T-cell (primary cell): ENCODE results near the gene SUSD2. TPM values are rescaled to one million over a fixed set of nuclear protein-coding genes. Genes with fewer than 3 reads are reported as not detected.

ENCODE experiments used
- ATAC-seq, 4 experiments: fragments of 200-7000 bp in 3 of 4; fragments of 150-1000 bp in 1 of 4; cut with Tn5 transposase; replicated peaks in 1 of 4; 1 replicate in 3 of 4; 2 replicates in 1 of 4; pipeline ENCODE4 v1.10.0; 2021; ENCODE audit warnings: moderate library complexity in 3 of 4, mild to moderate bottlenecking in 2 of 4, moderate number of reproducible peaks in 1 of 4
- CTCF ChIA-PET, 2 donors: fragments of 300-600 bp; sonication (Branson Sonifier 250); formaldehyde crosslinking; loops; one replicate each; lab custom pipeline; 2022; ENCODE audit warnings: antibody characterized with exemption in 2 of 2; lab: Charles Lee
- POLR2A ChIA-PET, 2 donors: fragments of 300-600 bp; sonication (Branson Sonifier 250); formaldehyde crosslinking; loops; one replicate each; lab custom pipeline; 2022; ENCODE audit warnings: antibody characterized with exemption in 2 of 2; lab: Charles Lee
- DNase-seq, 35 experiments: peaks; one replicate each; pipeline versions ENCODE4 v3.0.0 to v3.0.0-alpha.2; 2013 to 2023
- H3K27ac ChIP-seq: one replicate; pipeline ENCODE4 v1.5.1; 2013; ENCODE audit warnings: low read length
- H3K27me3 ChIP-seq, 2 experiments: replicated peaks in 1 of 2; 1 replicate in 1 of 2; 2 replicates in 1 of 2; pipeline versions ENCODE4 v1.6.1 to v1.7.0; 2013; ENCODE audit warnings: low read length in 1 of 2, mixed read lengths in 1 of 2; ENCODE audit not compliant: control insufficient read depth in 2 of 2, insufficient read depth in 2 of 2; ENCODE audit errors: extremely low read depth in 1 of 2
- H3K36me3 ChIP-seq, 2 donors: 1 replicate in 1 of 2; 2 replicates in 1 of 2; pipeline versions ENCODE4 v1.6.1 to v1.7.0; 2013; ENCODE audit warnings: low read length in 1 of 2; ENCODE audit not compliant: control insufficient read depth in 2 of 2, insufficient read depth in 1 of 2; ENCODE audit errors: extremely low read depth in 1 of 2
- H3K4me1 ChIP-seq, 2 experiments: 1 replicate in 1 of 2; 2 replicates in 1 of 2; pipeline versions ENCODE4 v1.6.1 to v1.7.0; 2013; ENCODE audit warnings: low read length in 2 of 2, mixed read lengths in 1 of 2; ENCODE audit not compliant: insufficient read depth in 2 of 2, control insufficient read depth in 1 of 2; ENCODE audit errors: extremely low read depth in 1 of 2
- H3K4me3 ChIP-seq, 2 donors: 1 replicate in 1 of 2; 2 replicates in 1 of 2; pipeline versions ENCODE4 v1.5.1 to v1.7.0; 2013; ENCODE audit warnings: mild to moderate bottlenecking in 2 of 2, low read length in 1 of 2, moderate library complexity in 1 of 2; ENCODE audit not compliant: control insufficient read depth in 1 of 2; ENCODE audit errors: extremely low read depth in 1 of 2
- H3K9me3 ChIP-seq: 2 replicates; pipeline ENCODE4 v1.7.0; 2013
- H3K27ac Mint-ChIP-seq, 2 donors: one replicate each; pipeline ENCODE4 v1.8.0; 2020 to 2021; ENCODE audit warnings: mild to moderate bottlenecking in 2 of 2, mixed read lengths in 2 of 2
- H3K27me3 Mint-ChIP-seq, 2 donors: one replicate each; pipeline ENCODE4 v1.8.0; 2021 to 2022; ENCODE audit warnings: mixed read lengths in 2 of 2
- H3K36me3 Mint-ChIP-seq: one replicate; pipeline ENCODE4 v1.8.0; 2021; ENCODE audit warnings: mixed read lengths
- H3K4me1 Mint-ChIP-seq, 3 donors: one replicate each; pipeline ENCODE4 v1.8.0; 2020 to 2022; ENCODE audit warnings: mixed read lengths in 3 of 3, mild to moderate bottlenecking in 1 of 3
- H3K4me3 Mint-ChIP-seq, 3 donors: one replicate each; pipeline ENCODE4 v1.8.0; 2020 to 2022; ENCODE audit warnings: mild to moderate bottlenecking in 3 of 3, mixed read lengths in 3 of 3, moderate library complexity in 3 of 3
- H3K9me3 Mint-ChIP-seq, 3 donors: one replicate each; pipeline ENCODE4 v1.8.0; 2020 to 2022; ENCODE audit warnings: mixed read lengths in 3 of 3
- WGBS: methylation state at CpG from one replicate; pipeline ENCODE4 v1.1.5; 2013; ENCODE audit warnings: missing lambda C conversion rate; ENCODE audit not compliant: insufficient coverage; 5-methylcytosine and 5-hydroxymethylcytosine counted together
- total RNA-seq, 35 experiments: library from RNA in 6 of 35; stranded (reverse) in 6 of 35; fragments of 120-200 nt in 1 of 35; gene quantifications; one replicate each; pipeline versions ENCODE4 v1.2.1 to v1.2.4 and lab custom pipeline; 2013 to 2026

The SUSD2 gene
- total RNA-seq, 5 donors from 2014 or later (not counting 1 experiment from before 2014, with no cell fraction given) = 1.3 to 2.3 (median 1.6) TPM

DNA sequence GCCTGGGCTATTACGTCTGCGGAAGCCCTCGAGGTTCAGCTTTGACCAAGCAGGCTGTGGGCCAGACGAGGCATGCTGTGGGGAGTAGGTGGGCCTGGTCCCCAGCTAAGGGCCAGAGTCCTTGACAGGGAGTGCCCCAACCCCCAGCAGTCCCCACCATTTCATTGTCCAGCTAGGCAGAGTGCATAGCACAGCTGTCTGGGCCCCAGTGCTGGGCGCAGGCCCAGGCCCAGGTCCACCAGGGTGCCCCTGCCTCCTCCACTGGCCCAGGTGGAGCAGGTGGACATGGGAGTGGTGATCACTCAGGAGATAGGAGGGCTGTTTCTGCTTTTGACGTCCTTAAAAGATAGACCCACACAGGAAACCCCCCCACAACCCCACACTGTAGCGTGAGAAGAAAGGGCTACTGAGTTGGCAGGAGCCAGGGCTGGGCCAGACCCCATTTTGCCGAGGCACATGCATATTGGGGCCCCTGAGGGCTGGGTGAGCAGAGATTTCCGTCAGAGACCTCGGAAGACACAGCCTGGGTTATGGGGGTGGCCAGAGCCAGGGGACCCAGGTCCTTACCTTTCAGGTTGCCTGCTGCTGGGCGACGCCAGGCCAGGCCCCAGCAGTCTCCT is 11.7 kb upstream of the SUSD2 start:
- Histone ChIP-seq H3K9me3 (no peaks in the 10 kb centered on the region), H3K27me3 (no peaks in the 10 kb centered on the region), H3K36me3 (peaks cover 38 to 94% of the 10 kb centered on the region in 2 donors), H3K4me3 (no peak overlapping the region), H3K4me1 (peaks cover 0 to 44% of the 10 kb centered on the region in 2 experiments), H3K27ac (no peak overlapping the region)
- peak overlapping the region; percentile 46 to 76 for H3K27ac Mint-ChIP-seq
- H3K4me3 Mint-ChIP-seq = no peak overlapping the region
- peaks cover 1 to 19% (median 12%) of the 10 kb centered on the region in 3 donors for H3K4me1 Mint-ChIP-seq
- ATAC-seq (peak; percentile 31 to 55 (median 46)), DNase-seq (peak in 3 of 35 experiments; percentile 8 to 20 (median 17))
- peaks cover 24% of the 10 kb centered on the region for H3K36me3 Mint-ChIP-seq
- no peaks in the 10 kb centered on the region for H3K9me3 Mint-ChIP-seq
- ChIA-PET CTCF (no interaction called here), POLR2A (no interaction called here)
- WGBS = 73% methylated on average over 6 of the region's 12 CpGs
- H3K27me3 Mint-ChIP-seq = no peaks in the 10 kb centered on the region

GRCh38 chr22:24170188-24170587 is 11.1 kb upstream of the SUSD2 start:
- Histone ChIP-seq H3K36me3 (peaks cover 38 to 94% of the 10 kb centered on the region in 2 donors), H3K4me3 (no peak overlapping the region), H3K27ac (no peak overlapping the region), H3K9me3 (no peaks in the 10 kb centered on the region), H3K4me1 (peaks cover 0 to 46% of the 10 kb centered on the region in 2 experiments), H3K27me3 (no peaks in the 10 kb centered on the region)
- Mint-ChIP-seq H3K4me3 (no peak overlapping the region), H3K36me3 (peaks cover 20% of the 10 kb centered on the region), H3K27me3 (no peaks in the 10 kb centered on the region), H3K9me3 (no peaks in the 10 kb centered on the region), H3K4me1 (peaks cover 1 to 19% (median 12%) of the 10 kb centered on the region in 3 donors), H3K27ac (peak overlapping the region in 1 of 2 donors; percentile 76)
- WGBS = 94% methylated on average over 10 of the region's 12 CpGs
- DNase-seq = no peak
- POLR2A ChIA-PET = no interaction called here
- CTCF ChIA-PET = no interaction called here
- ATAC-seq = no peak

DNA sequence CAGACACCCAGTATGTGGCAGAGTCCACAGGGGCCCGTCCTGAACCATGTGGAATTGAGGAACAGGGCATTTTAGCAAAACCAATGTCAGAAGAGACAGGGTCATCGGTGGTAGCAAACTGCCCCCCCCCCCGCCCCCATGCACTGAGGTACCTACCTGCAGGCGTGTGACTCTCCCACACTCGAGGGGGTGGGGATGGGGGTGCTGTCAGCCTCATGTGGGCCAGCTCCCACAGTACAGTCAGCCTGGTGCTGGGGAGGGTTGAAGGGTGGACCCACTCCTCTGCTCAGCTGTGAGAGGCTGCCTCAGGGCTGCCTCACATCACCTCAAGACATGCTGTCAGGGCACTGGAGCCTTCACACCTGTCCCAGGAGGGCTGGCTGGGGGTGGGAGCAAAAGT is 10.7 kb upstream of the SUSD2 start:
- Mint-ChIP-seq H3K36me3 (peaks cover 21% of the 10 kb centered on the region), H3K9me3 (no peaks in the 10 kb centered on the region), H3K27ac (peak overlapping the region in 1 of 2 donors; percentile 16), H3K27me3 (no peaks in the 10 kb centered on the region), H3K4me3 (no peak overlapping the region), H3K4me1 (peaks cover 1 to 19% (median 12%) of the 10 kb centered on the region in 3 donors)
- Histone ChIP-seq H3K4me3 (no peak overlapping the region), H3K9me3 (no peaks in the 10 kb centered on the region), H3K27ac (no peak overlapping the region), H3K4me1 (peaks cover 0 to 43% of the 10 kb centered on the region in 2 experiments), H3K27me3 (no peaks in the 10 kb centered on the region), H3K36me3 (peaks cover 35 to 94% of the 10 kb centered on the region in 2 donors)
- 100% methylated on average over 1 of the region's 5 CpGs for WGBS
- ATAC-seq (no peak), DNase-seq (no peak)
- ChIA-PET CTCF (no interaction called here), POLR2A (no interaction called here)

- ChIA-PET CTCF (no interaction called here), POLR2A (no interaction called here)
- H3K27ac ChIP-seq = no peak overlapping the region
- 100% methylated on average over 4 of the region's 12 CpGs for WGBS
- peaks cover 1 to 19% (median 12%) of the 10 kb centered on the region in 3 donors for H3K4me1 Mint-ChIP-seq
- H3K27me3 Mint-ChIP-seq = no peaks in the 10 kb centered on the region
- H3K9me3 Mint-ChIP-seq = no peaks in the 10 kb centered on the region
- H3K9me3 ChIP-seq = no peaks in the 10 kb centered on the region
- H3K27me3 ChIP-seq = no peaks in the 10 kb centered on the region
- ATAC-seq (no peak), DNase-seq (no peak)
- no peak overlapping the region for H3K4me3 Mint-ChIP-seq
- peaks cover 0 to 40% of the 10 kb centered on the region in 2 experiments for H3K4me1 ChIP-seq
- peaks cover 32 to 94% of the 10 kb centered on the region in 2 donors for H3K36me3 ChIP-seq
- H3K36me3 Mint-ChIP-seq = peaks cover 24% of the 10 kb centered on the region
- H3K27ac Mint-ChIP-seq = no peak overlapping the region
- H3K4me3 ChIP-seq = no peak overlapping the region
These were observed 9.5 kb upstream of the SUSD2 start for GRCh38 chr22:24171822-24172221.

GRCh38 chr22:24175160-24175808 is 6.0 kb upstream of the SUSD2 start:
- no peaks in the 10 kb centered on the region for H3K27me3 ChIP-seq
- peaks cover 11% of the 10 kb centered on the region for H3K36me3 Mint-ChIP-seq
- CTCF ChIA-PET = interaction anchor here (1.0 to 2.2 kb wide), 4 partner anchors 19 to 113 kb away, joined by 3 to 12 read pairs (median 4); no protein-coding TSS in a partner anchor
- ATAC-seq (peak; percentile 42 to 65 (median 62)), DNase-seq (peak in 34 of 35 experiments; percentile 26 to 73 (median 51))
- no peak overlapping the region for H3K4me3 Mint-ChIP-seq
- no peaks in the 10 kb centered on the region for H3K4me1 Mint-ChIP-seq
- peak overlapping the region; percentile 28 to 49 for H3K27ac Mint-ChIP-seq
- H3K36me3 ChIP-seq = peaks cover 22 to 76% of the 10 kb centered on the region in 2 donors
- H3K27me3 Mint-ChIP-seq = no peaks in the 10 kb centered on the region
- H3K4me1 ChIP-seq = peaks cover 0 to 11% of the 10 kb centered on the region in 2 experiments
- WGBS = 72% methylated on average over 7 of the region's 11 CpGs
- POLR2A ChIA-PET = no interaction called here
- H3K4me3 ChIP-seq = no peak overlapping the region
- H3K27ac ChIP-seq = no peak overlapping the region
- no peaks in the 10 kb centered on the region for H3K9me3 Mint-ChIP-seq
- H3K9me3 ChIP-seq = no peaks in the 10 kb centered on the region

- H3K27ac ChIP-seq = no peak overlapping the region
These were observed 5.2 kb upstream of the SUSD2 start for GRCh38 chr22:24176040-24176439.

More at GRCh38 chr22:24176040-24176439, 5.2 kb upstream of the SUSD2 start:
- Histone ChIP-seq H3K36me3 (peaks cover 22 to 70% of the 10 kb centered on the region in 2 donors), H3K9me3 (no peaks in the 10 kb centered on the region), H3K4me1 (peaks cover 0 to 8% of the 10 kb centered on the region in 2 experiments), H3K27me3 (no peaks in the 10 kb centered on the region), H3K4me3 (no peak overlapping the region)
- H3K9me3 Mint-ChIP-seq = no peaks in the 10 kb centered on the region
- H3K27ac Mint-ChIP-seq = peak overlapping the region in 1 of 2 donors; percentile 19
- peaks cover 11% of the 10 kb centered on the region for H3K36me3 Mint-ChIP-seq
- no peak for DNase-seq
- H3K4me1 Mint-ChIP-seq = no peaks in the 10 kb centered on the region
- ATAC-seq = no peak
- H3K27me3 Mint-ChIP-seq = no peaks in the 10 kb centered on the region
- ChIA-PET CTCF (interaction anchor here in 1 of 2 donors (2.2 kb wide), 1 partner anchor 43 kb away, joined by 12 read pairs; no protein-coding TSS in a partner anchor), POLR2A (no interaction called here)
- H3K4me3 Mint-ChIP-seq = no peak overlapping the region
- 94% methylated on average over 11 of the region's 11 CpGs for WGBS
